Astrocyte of the cerebellum (primary cell): ENCODE data around the gene PDZD4.
A peak's percentile ranks its signal among the peaks of the same experiment; 100 is the strongest.

Source experiments
- DNase-seq: peaks from one replicate; pipeline ENCODE4 v3.0.0-alpha.2; 2011; ENCODE audit warnings: low read depth
- H3K4me3 ChIP-seq: 2 replicates; pipeline ENCODE4 v1.5.1; 2011; ENCODE audit warnings: mild to moderate bottlenecking, low read depth, low read length, moderate library complexity
- in situ Hi-C: cut with HindIII; loops from 2 replicates; pipeline ENCODE4 v1.10.0; 2017; ENCODE audit warnings: low sequenced_read_pairs
- TF ChIP-seq, protein P1 (sequence below): IDR thresholded peaks from 2 replicates; pipeline ENCODE4 v1.5.1; 2012; ENCODE audit warnings: low read length, low read depth, moderate library complexity, mild to moderate bottlenecking; ENCODE audit errors: missing control alignments

The PDZD4 gene

DNA sequence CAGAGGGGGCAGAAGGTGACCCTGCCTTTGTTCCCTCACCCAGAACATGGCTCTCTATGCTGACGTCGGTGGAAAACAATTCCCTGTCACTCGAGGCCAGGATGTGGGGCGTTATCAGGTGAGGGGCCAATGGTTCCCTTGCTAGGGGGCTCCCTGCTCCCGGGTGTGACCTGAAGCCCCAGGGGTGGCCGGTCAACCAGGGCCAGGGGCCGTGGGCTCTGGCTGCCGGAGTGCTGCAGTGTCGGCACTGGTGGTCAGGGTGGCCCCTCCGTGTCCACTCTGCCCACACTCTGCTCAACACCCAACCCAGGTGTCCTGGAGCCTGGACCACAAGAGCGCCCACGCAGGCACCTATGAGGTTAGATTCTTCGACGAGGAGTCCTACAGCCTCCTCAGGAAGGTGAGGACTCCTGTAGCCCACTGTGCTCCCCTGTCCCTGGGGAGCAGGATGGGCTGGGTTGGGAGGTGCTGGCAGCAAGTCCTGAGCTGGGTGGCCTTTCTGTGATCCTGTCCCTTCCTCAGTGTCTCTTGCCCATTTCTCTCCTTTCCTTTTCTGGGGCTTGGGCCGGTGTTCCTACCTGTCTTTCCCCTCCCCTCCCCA is 32.8 kb downstream of the PDZD4 start:
- no peak overlapping the region for H3K4me3 ChIP-seq

DNA sequence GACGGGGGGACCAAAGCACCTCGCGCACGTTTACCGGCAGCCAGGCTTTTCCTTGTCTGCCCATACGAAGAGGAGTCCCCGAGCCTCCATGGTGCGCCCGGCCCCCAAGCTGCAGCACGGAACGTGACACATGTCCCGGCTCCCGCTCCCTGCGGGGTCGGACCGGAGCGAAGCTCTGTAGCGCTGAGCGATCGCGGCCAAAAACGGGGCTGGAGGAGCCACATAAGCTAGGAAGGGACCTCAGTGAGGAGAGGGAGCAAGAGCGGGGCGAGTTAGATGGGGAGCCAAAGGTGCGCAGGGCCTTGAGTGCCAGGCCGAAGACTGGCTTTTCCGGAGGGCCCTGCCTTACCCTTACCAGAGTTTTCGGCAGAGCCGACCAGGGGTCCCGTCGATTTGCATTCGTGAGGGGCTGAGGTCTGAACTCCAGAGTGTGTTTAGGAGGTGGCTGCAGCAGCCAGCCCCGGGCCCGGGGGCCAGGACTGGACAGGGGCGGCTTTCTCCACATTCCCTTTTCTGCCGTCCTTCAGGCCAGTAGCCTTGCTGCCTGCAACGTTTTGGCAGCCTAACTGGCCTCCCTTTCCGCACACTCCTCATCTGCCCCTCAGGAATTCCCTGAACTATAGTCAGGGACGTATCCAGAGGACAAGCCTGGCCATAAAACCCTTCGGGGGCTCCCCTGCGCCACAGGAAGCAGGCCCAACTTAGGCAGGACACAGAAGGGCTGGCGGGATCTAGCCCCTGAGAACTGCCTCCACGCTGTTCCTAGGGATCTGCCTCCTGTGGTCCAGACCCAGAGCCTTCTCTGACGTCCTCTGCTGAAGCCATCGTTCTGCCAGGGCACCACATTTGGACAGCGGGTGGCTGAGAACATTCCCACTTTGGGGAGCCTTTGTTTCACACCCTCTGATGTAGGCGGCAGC is 35.2 kb downstream of the PDZD4 start:
- in situ Hi-C loops = no loop called here
- peak overlapping the region; percentile 70 for H3K4me3 ChIP-seq
- TF ChIP-seq, protein P1, sequence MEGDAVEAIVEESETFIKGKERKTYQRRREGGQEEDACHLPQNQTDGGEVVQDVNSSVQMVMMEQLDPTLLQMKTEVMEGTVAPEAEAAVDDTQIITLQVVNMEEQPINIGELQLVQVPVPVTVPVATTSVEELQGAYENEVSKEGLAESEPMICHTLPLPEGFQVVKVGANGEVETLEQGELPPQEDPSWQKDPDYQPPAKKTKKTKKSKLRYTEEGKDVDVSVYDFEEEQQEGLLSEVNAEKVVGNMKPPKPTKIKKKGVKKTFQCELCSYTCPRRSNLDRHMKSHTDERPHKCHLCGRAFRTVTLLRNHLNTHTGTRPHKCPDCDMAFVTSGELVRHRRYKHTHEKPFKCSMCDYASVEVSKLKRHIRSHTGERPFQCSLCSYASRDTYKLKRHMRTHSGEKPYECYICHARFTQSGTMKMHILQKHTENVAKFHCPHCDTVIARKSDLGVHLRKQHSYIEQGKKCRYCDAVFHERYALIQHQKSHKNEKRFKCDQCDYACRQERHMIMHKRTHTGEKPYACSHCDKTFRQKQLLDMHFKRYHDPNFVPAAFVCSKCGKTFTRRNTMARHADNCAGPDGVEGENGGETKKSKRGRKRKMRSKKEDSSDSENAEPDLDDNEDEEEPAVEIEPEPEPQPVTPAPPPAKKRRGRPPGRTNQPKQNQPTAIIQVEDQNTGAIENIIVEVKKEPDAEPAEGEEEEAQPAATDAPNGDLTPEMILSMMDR = no peak
- DNase-seq = no peak

More for the DNA sequence above, 32.8 kb downstream of the PDZD4 start:
- in situ Hi-C loops = no loop called here
- TF ChIP-seq, protein P1 = no peak
- no peak for DNase-seq

- in situ Hi-C loops = no loop called here
- TF ChIP-seq, protein P1 = no peak
Measured at GRCh38 chrX:153794018-153794896, 36.1 kb downstream of the PDZD4 start, which contains the start of the genes IDH3G and SSR4. IDH3G (minus strand) TSS chrX:153794375; CDS start chrX:153794326, 49 bp downstream. SSR4 (plus strand) TSS chrX:153794668; CDS start chrX:153794688, 20 bp downstream.

DNA sequence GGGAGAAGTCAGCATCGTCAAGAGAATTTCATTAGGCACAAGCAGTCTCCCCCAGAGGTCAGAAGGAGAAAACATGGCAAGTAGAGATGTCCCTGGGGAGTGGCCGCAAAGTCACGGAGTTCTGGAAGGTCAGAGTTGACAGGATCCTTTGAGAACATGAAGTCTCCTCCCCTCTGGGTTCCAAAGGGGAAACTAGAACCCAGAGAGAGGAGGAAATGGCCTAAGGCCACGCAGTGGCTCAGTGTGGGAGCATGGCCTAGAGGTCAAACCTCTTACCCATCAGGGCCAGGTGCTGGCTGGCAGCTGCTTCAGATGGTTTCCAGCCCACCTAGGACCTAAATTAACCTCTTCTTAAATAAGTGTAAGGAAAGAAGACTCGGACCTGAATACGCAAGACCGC is 37.1 kb downstream of the PDZD4 start:
- no peak for DNase-seq
- H3K4me3 ChIP-seq = peak overlapping the region; percentile 70
- TF ChIP-seq, protein P1 = no peak
- in situ Hi-C loops = no loop called here

More at GRCh38 chrX:153794018-153794896, 36.1 kb downstream of the PDZD4 start, which contains the start of the genes IDH3G and SSR4:
- peak within 1 kb of the TSS; percentile 70 for H3K4me3 ChIP-seq
- DNase-seq = peak; percentile 83

DNA sequence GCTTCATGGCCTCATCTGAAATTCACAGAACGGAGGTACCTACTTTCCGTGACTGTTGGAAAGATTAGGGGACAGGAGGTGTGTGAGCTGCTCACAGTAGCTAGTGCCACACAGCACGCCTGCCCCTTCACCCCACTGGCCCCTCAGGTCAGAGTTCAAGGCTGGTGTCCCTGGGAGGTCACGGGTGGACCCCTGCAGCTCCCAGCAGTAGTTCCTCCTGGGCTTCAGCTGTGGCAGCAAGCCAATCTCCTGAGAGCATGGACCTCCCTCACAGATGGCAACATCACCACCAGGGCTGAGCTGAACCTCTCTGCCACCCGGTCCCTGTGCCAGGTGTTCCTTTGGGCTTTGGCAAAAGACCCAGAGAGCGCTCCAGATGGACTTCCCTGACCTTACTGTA is 38.0 kb downstream of the PDZD4 start:
- in situ Hi-C loops = no loop called here
- H3K4me3 ChIP-seq = no peak overlapping the region
- TF ChIP-seq, protein P1 = no peak
- DNase-seq = no peak
